ENCODE measurements around the gene EML6. TPM values are rescaled to one million over a fixed set of nuclear protein-coding genes. Genes with fewer than 3 reads are reported as not detected.

EML6 gene
- total RNA-seq, 1 experiment from 2014 or later, result 6.6 TPM

- Histone ChIP-seq H3K4me2 (ENCODE audit: low read length) (no peak overlapping the region), H3K9ac (ENCODE audit: low read length) (no peak overlapping the region), H3K9me2 (ENCODE audit: insufficient read depth) (no peaks in the 10 kb centered on the region), H3K4me1 (ENCODE audit: control insufficient read depth in 1 of 2, insufficient read depth in 2 of 2, low read length in 2 of 2) (peaks cover 0 to 5% of the 10 kb centered on the region in 2 experiments; a peak in 1 of 4 replicates), H2AFZ (ENCODE audit: low read depth, low read length, poor library complexity, severe bottlenecking) (no peak overlapping the region), H3K36me3 (ENCODE audit: control insufficient read depth in 1 of 2, insufficient read depth in 2 of 2, low read length in 2 of 2) (peaks cover 2 to 6% of the 10 kb centered on the region in 2 experiments; a peak in 1 of 4 replicates), H3K27ac (ENCODE audit: low read depth, low read length) (no peak overlapping the region), H3K9me3 (ENCODE audit: control insufficient read depth in 1 of 2, insufficient read depth in 1 of 2, low read depth in 1 of 2, low read length in 2 of 2) (no peaks in the 10 kb centered on the region), H3K79me2 (ENCODE audit: insufficient read depth, low read length) (no peaks in the 10 kb centered on the region), H4K20me1 (ENCODE audit: insufficient read depth) (no peaks in the 10 kb centered on the region), H3K27me3 (ENCODE audit: insufficient read depth, low read length) (no peaks in the 10 kb centered on the region), H3K4me3 (replicated peaks in 1 of 2; ENCODE audit: low read depth in 1 of 2, low read length in 2 of 2) (no peak overlapping the region)
- intact Hi-C loops (cut with micrococcal nuclease), result no loop called here
- BruUV-seq (replicated peaks), result no TSS peak
- ChIA-PET RAD21 (ENCODE audit: low non-redundant PET in 1 of 2, low total read pairs in 2 of 2, uncharacterized antibody in 2 of 2, unreplicated experiment in 2 of 2) (no interaction called here), CTCF (no interaction called here), POLR2A (no interaction called here)
- TF ChIP-seq ZFX (IDR thresholded peaks at IDR 0.05), result no peak
- no peak for TF ChIP-seq ELF1 (IDR thresholded peaks at IDR 0.05; ENCODE audit: borderline replicate concordance, low read depth)
- TF ChIP-seq EZH2 (IDR thresholded peaks at IDR 0.05), result no peak
- TF ChIP-seq ATF3 (IDR thresholded peaks at IDR 0.05), result no peak
- no peak for TF ChIP-seq MAX (IDR thresholded peaks at IDR 0.05)
- TF ChIP-seq SP1 (IDR thresholded peaks at IDR 0.05; ENCODE audit: low read depth), result no peak
- TF ChIP-seq SRF (IDR thresholded peaks at IDR 0.05; ENCODE audit: low read depth), result no peak
- TF ChIP-seq ZBTB33 (IDR thresholded peaks at IDR 0.05; ENCODE audit: extremely low read depth, insufficient replicate concordance, low read length), result no peak
- no peak for TF ChIP-seq CEBPB (IDR thresholded peaks at IDR 0.05; ENCODE audit: low read depth)
- no peak for TF ChIP-seq CBX3 (IDR thresholded peaks at IDR 0.05; ENCODE audit: low read depth)
- TF ChIP-seq TCF7L2 (IDR thresholded peaks at IDR 0.05; ENCODE audit: borderline replicate concordance, extremely low read depth, insufficient read depth, insufficient read length), result no peak
- no peak for TF ChIP-seq POLR2AphosphoS5 (IDR thresholded peaks at IDR 0.05; ENCODE audit: low read depth, low read length)
- TF ChIP-seq YY1 (IDR thresholded peaks at IDR 0.05; ENCODE audit: extremely low read depth, insufficient replicate concordance, low read depth, low read length), result no peak
- no peak for TF ChIP-seq CTCF (IDR thresholded peaks at IDR 0.05 in 2 of 3, conservative IDR thresholded peaks at IDR 0.05 in 1 of 3; ENCODE audit: borderline replicate concordance in 1 of 3, insufficient read depth in 1 of 3, low read depth in 2 of 3, low read length in 2 of 3)
- DNase-seq (ENCODE audit: low read depth, low spot score) (no peak), ATAC-seq (no peak)
Observed at GRCh38 chr2:54965425-54965824, 242.0 kb downstream of the EML6 start.

All from HCT116 (cell line).